Activated CD8-positive, alpha-beta memory T cell treated with anti-CD3 and anti-CD28 coated beads, Interleukin-2, amount 50 U/mL, for 48 hours (primary cell): ENCODE results near the gene SPACDR.

Source experiments
- DNase-seq: peaks from one replicate; pipeline ENCODE4 v3.0.0-alpha.2; 2020

Gene SPACDR

GRCh38 chr7:100433592-100434296 is 30.3 kb downstream of the SPACDR start:
- DNase-seq, result no peak

- DNase-seq, result no peak
These were observed 30.8 kb downstream of the SPACDR start for GRCh38 chr7:100433276-100433591.

GRCh38 chr7:100432621-100433275 is 31.3 kb downstream of the SPACDR start:
- DNase-seq, result no peak

- no peak for DNase-seq
These were observed 32.0 kb downstream of the SPACDR start for GRCh38 chr7:100432053-100432452.

- no peak for DNase-seq
These were observed 32.7 kb downstream of the SPACDR start for GRCh38 chr7:100431286-100431735.

GRCh38 chr7:100430493-100431285 is 33.4 kb downstream of the SPACDR start:
- DNase-seq, result no peak

GRCh38 chr7:100429637-100430492 is 34.2 kb downstream of the SPACDR start, which contains the start of gene MEPCE:
Gene MEPCE (plus strand): TSS chr7:100429831. CDS start chr7:100430019, 188 bp downstream.
- DNase-seq, result peak; percentile 100

- DNase-seq, result peak; percentile 100
These were observed 35.0 kb downstream of the SPACDR start for GRCh38 chr7:100428967-100429636.

GRCh38 chr7:100428199-100428966 is 35.7 kb downstream of the SPACDR start, which contains the start of gene ZCWPW1:
Gene ZCWPW1 (minus strand): TSS chr7:100428703. CDS start chr7:100420649, 8,054 bp downstream.
- peak; percentile 99 for DNase-seq

GRCh38 chr7:100427762-100428198 is 36.3 kb downstream of the SPACDR start:
- DNase-seq, result no peak

GRCh38 chr7:100426516-100426915 is 37.5 kb downstream of the SPACDR start:
- no peak for DNase-seq

GRCh38 chr7:100425347-100425746 is 38.7 kb downstream of the SPACDR start:
- no peak for DNase-seq

- no peak for DNase-seq
These were observed 40.7 kb downstream of the SPACDR start for GRCh38 chr7:100423315-100423714.

- DNase-seq, result no peak
These were observed 44.3 kb downstream of the SPACDR start for GRCh38 chr7:100419660-100420226.

- no peak for DNase-seq
These were observed 45.0 kb downstream of the SPACDR start for GRCh38 chr7:100418930-100419659.

GRCh38 chr7:100415448-100415847 is 48.6 kb downstream of the SPACDR start:
- no peak for DNase-seq

GRCh38 chr7:100413889-100414288 is 50.2 kb downstream of the SPACDR start:
- no peak for DNase-seq

GRCh38 chr7:100413346-100413745 is 50.7 kb downstream of the SPACDR start:
- no peak for DNase-seq

GRCh38 chr7:100411101-100411500 is 53.0 kb downstream of the SPACDR start:
- DNase-seq, result no peak
